ENCODE results near the gene CYB561D2.

- TF ChIP-seq ZNF830 (CRISPR knock-in tag; IDR thresholded peaks at IDR 0.05) (no peak), GABPA (tag; conservative IDR thresholded peaks at IDR 0.05; ENCODE audit: low read depth) (no peak)
These were observed 20.5 kb downstream of the CYB561D2 start for GRCh38 chr3:50371133-50371685.
